Esophagus squamous epithelium (tissue), 5 donors: ENCODE data around the gene GRIK3. TPM values are rescaled to one million over a fixed set of nuclear protein-coding genes. Genes with fewer than 3 reads are reported as not detected.

Experiments used
- DNase-seq: peaks from one replicate; lab custom pipeline; 2025; lab: John Stamatoyannopoulos, UW
- H3K27ac ChIP-seq, 4 donors: fragments of 200-600 bp; sonication (generic); one replicate each; pipeline ENCODE4 v1.5.1; 2016 to 2019; ENCODE audit warnings: mild to moderate bottlenecking in 1 of 4
- H3K27me3 ChIP-seq, 4 donors: fragments of 200-600 bp; sonication (generic); 1 replicate in 3 of 4; 2 replicates in 1 of 4; pipeline versions ENCODE4 v1.5.1 to v1.6.0; 2017 to 2021; ENCODE audit warnings: antibody characterized with exemption in 1 of 4
- H3K36me3 ChIP-seq, 3 donors: fragments of 200-600 bp; sonication (generic); one replicate each; pipeline ENCODE4 v1.5.1; 2016 to 2019
- H3K4me1 ChIP-seq, 3 donors: fragments of 200-600 bp; sonication (generic); one replicate each; pipeline ENCODE4 v1.5.1; 2017 to 2019
- H3K4me3 ChIP-seq, 4 donors: fragments of 200-600 bp; sonication (generic); 1 replicate in 3 of 4; 2 replicates in 1 of 4; pipeline ENCODE4 v1.5.1; 2016 to 2019; ENCODE audit warnings: mild to moderate bottlenecking in 2 of 4, moderate library complexity in 1 of 4
- H3K9me3 ChIP-seq, 3 donors: fragments of 200-600 bp; sonication (generic); one replicate each; pipeline ENCODE4 v1.5.1; 2016 to 2019
- POLR2A ChIP-seq, 4 donors: fragments of 450-650 bp; IDR thresholded peaks; one replicate each; pipeline ENCODE4 v1.6.1; 2017; ENCODE audit warnings: antibody characterized with exemption in 4 of 4, mild to moderate bottlenecking in 4 of 4, moderate library complexity in 3 of 4
- WGBS, 2 donors: methylation state at CpG; one replicate each; pipeline ENCODE4 v1.1.5; 2018; 5-methylcytosine and 5-hydroxymethylcytosine counted together
- intact Hi-C: fragments of 100-400 bp; cut with DNase I; formaldehyde crosslinking; loops from one replicate; pipeline ENCODE4 v1.15.0; 2022
- total RNA-seq, 4 donors: library from RNA; depleted of rRNA; stranded (reverse); fragments of >200 nt; gene quantifications; one replicate each; pipeline ENCODE4 v1.1.0, GENCODE V29; 2016
- TF ChIP-seq, protein P1 (sequence below), 6 experiments: fragments of 450-650 bp in 4 of 6; fragments of 200-600 bp in 2 of 6; sonication (generic) in 2 of 6; IDR thresholded peaks; one replicate each; pipeline ENCODE4 v1.5.1; 2016 to 2019; ENCODE audit warnings: antibody characterized with exemption in 6 of 6, mild to moderate bottlenecking in 4 of 6, moderate library complexity in 4 of 6
- donor health status: DM: yes; HTN: yes; CAD: no.

GRIK3 gene
- total RNA-seq, 4 donors from 2014 or later: 0.11 to 0.38 (median 0.21) TPM; not detected in 1

DNA sequence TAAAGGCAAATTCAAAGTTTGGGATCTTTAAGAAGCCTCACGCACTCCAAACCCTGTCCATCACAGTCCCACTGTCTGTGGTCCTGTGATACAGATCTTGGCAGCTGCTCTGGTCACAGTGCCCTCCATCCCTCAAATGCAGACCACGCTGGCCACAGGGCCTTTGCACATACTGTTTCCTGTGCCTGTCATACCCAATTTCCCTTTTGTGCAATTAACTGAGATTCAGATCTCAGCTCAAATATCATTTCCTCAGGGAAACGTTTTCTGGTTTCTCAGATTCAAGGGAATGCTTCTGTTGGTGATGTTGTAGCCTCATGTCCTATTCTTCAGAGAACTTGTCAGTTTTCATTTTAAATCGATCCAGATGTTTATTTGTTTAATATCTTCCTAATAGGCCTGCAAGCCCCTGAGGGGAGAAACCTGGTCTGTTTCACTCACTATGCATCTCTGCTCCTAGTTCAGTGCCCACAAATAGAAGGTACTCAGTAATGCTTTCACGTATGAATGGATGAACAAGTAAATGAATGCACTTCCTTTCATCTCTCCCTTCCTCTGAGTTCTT is 24.2 kb upstream of the GRIK3 start:
- Histone ChIP-seq H3K27me3 (peaks cover 0 to 26% (median 0%) of the 10 kb centered on the region in 4 donors), H3K9me3 (no peaks in the 10 kb centered on the region), H3K4me3 (no peak overlapping the region), H3K4me1 (no peaks in the 10 kb centered on the region), H3K36me3 (no peaks in the 10 kb centered on the region), H3K27ac (no peak overlapping the region)
- no peak for TF ChIP-seq POLR2A (IDR thresholded peaks at IDR 0.05)
- TF ChIP-seq, protein P1, sequence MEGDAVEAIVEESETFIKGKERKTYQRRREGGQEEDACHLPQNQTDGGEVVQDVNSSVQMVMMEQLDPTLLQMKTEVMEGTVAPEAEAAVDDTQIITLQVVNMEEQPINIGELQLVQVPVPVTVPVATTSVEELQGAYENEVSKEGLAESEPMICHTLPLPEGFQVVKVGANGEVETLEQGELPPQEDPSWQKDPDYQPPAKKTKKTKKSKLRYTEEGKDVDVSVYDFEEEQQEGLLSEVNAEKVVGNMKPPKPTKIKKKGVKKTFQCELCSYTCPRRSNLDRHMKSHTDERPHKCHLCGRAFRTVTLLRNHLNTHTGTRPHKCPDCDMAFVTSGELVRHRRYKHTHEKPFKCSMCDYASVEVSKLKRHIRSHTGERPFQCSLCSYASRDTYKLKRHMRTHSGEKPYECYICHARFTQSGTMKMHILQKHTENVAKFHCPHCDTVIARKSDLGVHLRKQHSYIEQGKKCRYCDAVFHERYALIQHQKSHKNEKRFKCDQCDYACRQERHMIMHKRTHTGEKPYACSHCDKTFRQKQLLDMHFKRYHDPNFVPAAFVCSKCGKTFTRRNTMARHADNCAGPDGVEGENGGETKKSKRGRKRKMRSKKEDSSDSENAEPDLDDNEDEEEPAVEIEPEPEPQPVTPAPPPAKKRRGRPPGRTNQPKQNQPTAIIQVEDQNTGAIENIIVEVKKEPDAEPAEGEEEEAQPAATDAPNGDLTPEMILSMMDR (IDR thresholded peaks at IDR 0.05): no peak
- 64 to 65% methylated on average over 5 of the region's 5 CpGs for WGBS, 2 donors
- DNase-seq: no peak
- intact Hi-C loops: no loop called here

DNA sequence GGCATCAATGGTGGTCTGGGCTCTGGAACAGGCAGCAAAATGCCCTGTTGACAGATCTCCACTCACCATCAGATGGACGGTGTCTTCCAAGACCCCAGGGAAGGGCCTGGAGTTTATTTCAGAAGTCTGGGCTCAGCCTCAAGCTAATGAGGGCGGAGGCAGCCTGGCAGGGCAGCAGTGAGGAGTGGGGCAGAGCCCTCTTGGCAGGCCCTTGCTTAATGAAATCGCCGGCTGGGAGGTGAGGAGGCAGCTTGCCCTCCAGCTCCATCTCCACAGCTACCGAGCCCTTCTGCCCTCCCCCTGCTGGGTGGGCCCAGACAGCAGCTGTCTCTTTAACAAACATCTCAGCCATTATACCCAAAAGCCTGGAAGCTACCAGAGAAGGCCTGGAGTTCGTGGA is 22.0 kb upstream of the GRIK3 start:
- 28 to 38% methylated on average over 1 to 4 of the region's 6 CpGs for WGBS, 2 donors
- no peak for TF ChIP-seq POLR2A (IDR thresholded peaks at IDR 0.05)
- TF ChIP-seq, protein P1 (IDR thresholded peaks at IDR 0.05): no peak
- no peaks in the 10 kb centered on the region for H3K36me3 ChIP-seq
- intact Hi-C loops: no loop called here
- no peak for DNase-seq
- H3K4me1 ChIP-seq: no peaks in the 10 kb centered on the region
- no peak overlapping the region for H3K27ac ChIP-seq
- no peaks in the 10 kb centered on the region for H3K9me3 ChIP-seq
- no peak overlapping the region for H3K4me3 ChIP-seq
- H3K27me3 ChIP-seq: peaks cover 0 to 17% (median 0%) of the 10 kb centered on the region in 4 donors

DNA sequence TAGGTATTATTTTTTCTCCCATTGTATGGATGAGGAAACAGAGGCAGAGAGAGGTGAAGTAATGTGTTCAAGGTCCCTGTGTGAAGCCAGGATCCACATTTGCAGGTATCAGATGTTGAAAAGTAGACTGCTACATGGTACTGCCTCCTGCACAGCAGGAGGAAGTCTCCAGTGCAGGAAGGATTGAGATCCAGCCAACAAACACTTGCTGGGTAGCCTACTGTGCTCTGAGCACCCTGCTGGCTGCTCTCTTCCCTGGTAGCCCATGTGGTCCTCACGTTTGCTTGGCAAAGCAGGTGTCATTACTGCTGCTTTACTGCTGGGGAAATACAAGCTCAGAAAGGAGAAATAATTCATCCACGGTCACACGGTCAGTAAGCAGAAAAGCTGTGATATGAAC is 21.3 kb upstream of the GRIK3 start:
- no peak overlapping the region for H3K27ac ChIP-seq
- WGBS, 2 donors: 61 to 78% methylated on average over 3 of the region's 3 CpGs
- H3K27me3 ChIP-seq: peaks cover 0 to 22% (median 0%) of the 10 kb centered on the region in 4 donors
- H3K4me3 ChIP-seq: no peak overlapping the region
- H3K4me1 ChIP-seq: no peaks in the 10 kb centered on the region
- no peaks in the 10 kb centered on the region for H3K9me3 ChIP-seq
- no peaks in the 10 kb centered on the region for H3K36me3 ChIP-seq
- TF ChIP-seq POLR2A (IDR thresholded peaks at IDR 0.05): no peak
- TF ChIP-seq, protein P1 (IDR thresholded peaks at IDR 0.05): no peak
- no peak for DNase-seq
- intact Hi-C loops: no loop called here

DNA sequence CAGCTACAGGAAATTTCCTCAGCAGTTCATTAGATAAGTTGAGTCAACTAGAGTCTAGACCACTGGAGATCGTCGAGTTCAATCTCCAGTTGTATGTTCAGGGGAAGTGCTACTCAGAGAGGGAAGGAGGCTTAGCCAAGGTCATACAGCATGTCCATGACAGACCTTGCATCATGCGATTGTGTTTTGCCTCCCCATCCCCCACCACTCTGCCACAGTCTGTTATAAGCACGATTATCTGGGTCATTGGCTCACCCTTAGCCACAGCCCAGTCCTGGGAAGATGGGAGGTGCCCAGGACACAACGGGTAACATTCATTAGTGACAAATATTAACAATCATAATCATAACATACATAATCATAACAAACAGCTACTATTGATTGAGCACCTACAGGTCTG is 18.9 kb upstream of the GRIK3 start:
- TF ChIP-seq, protein P1 (IDR thresholded peaks at IDR 0.05): no peak
- TF ChIP-seq POLR2A (IDR thresholded peaks at IDR 0.05): no peak
- Histone ChIP-seq H3K36me3 (no peaks in the 10 kb centered on the region), H3K9me3 (no peaks in the 10 kb centered on the region), H3K4me1 (no peaks in the 10 kb centered on the region), H3K4me3 (no peak overlapping the region), H3K27me3 (peaks cover 0 to 27% (median 0%) of the 10 kb centered on the region in 4 donors), H3K27ac (no peak overlapping the region)
- 59 to 68% methylated on average over 5 of the region's 5 CpGs for WGBS, 2 donors
- DNase-seq: no peak
- intact Hi-C loops: no loop called here

DNA sequence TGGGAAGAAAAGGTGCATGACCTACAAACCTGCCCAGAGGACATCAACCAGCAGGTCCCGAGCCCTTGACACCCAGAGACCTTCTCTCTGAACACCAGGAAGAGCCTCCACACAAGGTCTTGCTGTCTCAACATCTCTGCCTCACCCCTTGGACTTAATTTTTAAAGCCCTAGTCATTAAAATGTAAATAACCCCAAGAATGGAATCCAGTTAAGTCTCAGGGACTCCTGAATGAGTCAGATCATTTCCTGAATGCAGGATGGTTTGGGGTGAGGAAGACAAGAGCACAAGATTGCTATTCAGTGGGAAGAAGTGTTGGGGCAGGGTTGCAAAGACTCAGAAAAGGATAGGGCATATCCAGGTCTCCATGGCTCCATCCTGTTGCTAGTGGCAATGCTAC is 17.8 kb upstream of the GRIK3 start:
- H3K9me3 ChIP-seq: no peaks in the 10 kb centered on the region

More for the DNA sequence above, 17.8 kb upstream of the GRIK3 start:
- DNase-seq: no peak
- intact Hi-C loops: no loop called here
- Histone ChIP-seq H3K27me3 (peaks cover 0 to 36% (median 0%) of the 10 kb centered on the region in 4 donors), H3K36me3 (no peaks in the 10 kb centered on the region), H3K27ac (no peak overlapping the region), H3K4me3 (no peak overlapping the region), H3K4me1 (no peaks in the 10 kb centered on the region)
- WGBS, 2 donors: 45 to 67% methylated on average over 1 of the region's 1 CpG
- TF ChIP-seq, protein P1 (IDR thresholded peaks at IDR 0.05): no peak
- TF ChIP-seq POLR2A (IDR thresholded peaks at IDR 0.05): no peak
